Measurements from ENCODE around the gene MOV10L1.

The MOV10L1 gene

DNA sequence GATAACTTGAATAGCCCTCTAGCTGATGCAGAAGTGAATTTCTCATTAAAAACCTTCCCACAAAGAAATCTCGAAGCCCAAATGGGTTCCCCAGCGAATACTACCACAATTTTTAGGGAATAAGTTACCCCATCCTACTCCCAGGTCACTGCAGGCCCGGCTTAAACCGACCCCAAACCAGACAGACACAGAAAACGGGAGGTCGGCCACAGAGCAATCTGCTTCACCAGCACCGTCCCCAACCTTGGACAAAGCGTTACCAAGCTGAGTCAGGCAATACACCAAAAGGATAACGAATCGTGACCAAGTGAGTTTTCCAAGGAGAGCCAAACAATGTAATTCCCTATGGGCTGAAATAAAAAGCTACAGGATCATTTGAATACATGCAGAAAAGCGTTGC is 575 bp upstream of the MOV10L1 start:
- H3K27me3 ChIP-seq (ENCODE audit: control insufficient read depth in 1 of 2, insufficient read depth in 2 of 2, low read length in 2 of 2) = peaks cover 24 to 35% of the 10 kb centered on the region in 2 donors
- no peak overlapping the region for H3K27ac ChIP-seq (ENCODE audit: low read length)
- no peaks in the 10 kb centered on the region for H3K4me1 ChIP-seq (ENCODE audit: control insufficient read depth, insufficient read depth, low read length)
- H3K9me3 ChIP-seq (ENCODE audit: control insufficient read depth in 2 of 2, low read length in 2 of 2) = peaks cover 0 to 3% of the 10 kb centered on the region in 2 donors
- H3K9ac ChIP-seq (ENCODE audit: low read length in 2 of 2) = no peak overlapping the region
- H3K4me3 ChIP-seq (ENCODE audit: low read length in 2 of 2) = no peak overlapping the region
- H3K36me3 ChIP-seq (ENCODE audit: control insufficient read depth in 2 of 2, insufficient read depth in 2 of 2, low read length in 2 of 2) = no peaks in the 10 kb centered on the region

GRCh38 chr22:50090412-50090714 is 557 bp downstream of the MOV10L1 start:
- no peaks in the 10 kb centered on the region for H3K4me1 ChIP-seq (ENCODE audit: control insufficient read depth, insufficient read depth, low read length)
- no peak overlapping the region for H3K9ac ChIP-seq (ENCODE audit: low read length in 2 of 2)
- peaks cover 19 to 28% of the 10 kb centered on the region in 2 donors for H3K27me3 ChIP-seq (ENCODE audit: control insufficient read depth in 1 of 2, insufficient read depth in 2 of 2, low read length in 2 of 2)
- no peaks in the 10 kb centered on the region for H3K36me3 ChIP-seq (ENCODE audit: control insufficient read depth in 2 of 2, insufficient read depth in 2 of 2, low read length in 2 of 2)
- H3K27ac ChIP-seq (ENCODE audit: low read length) = no peak overlapping the region
- no peak overlapping the region for H3K4me3 ChIP-seq (ENCODE audit: low read length in 2 of 2)
- H3K9me3 ChIP-seq (ENCODE audit: control insufficient read depth in 2 of 2, low read length in 2 of 2) = peaks cover 0 to 3% of the 10 kb centered on the region in 2 donors

GRCh38 chr22:50091092-50091768 is 1.4 kb downstream of the MOV10L1 start:
- H3K9ac ChIP-seq (ENCODE audit: low read length in 2 of 2) = no peak overlapping the region
- H3K27ac ChIP-seq (ENCODE audit: low read length) = no peak overlapping the region
- no peaks in the 10 kb centered on the region for H3K4me1 ChIP-seq (ENCODE audit: control insufficient read depth, insufficient read depth, low read length)
- peaks cover 19 to 27% of the 10 kb centered on the region in 2 donors for H3K27me3 ChIP-seq (ENCODE audit: control insufficient read depth in 1 of 2, insufficient read depth in 2 of 2, low read length in 2 of 2)
- no peak overlapping the region for H3K4me3 ChIP-seq (ENCODE audit: low read length in 2 of 2)
- H3K9me3 ChIP-seq (ENCODE audit: control insufficient read depth in 2 of 2, low read length in 2 of 2) = peaks cover 0 to 3% of the 10 kb centered on the region in 2 donors
- no peaks in the 10 kb centered on the region for H3K36me3 ChIP-seq (ENCODE audit: control insufficient read depth in 2 of 2, insufficient read depth in 2 of 2, low read length in 2 of 2)

- Histone ChIP-seq H3K4me3 (ENCODE audit: low read length in 2 of 2) (no peak overlapping the region), H3K27me3 (ENCODE audit: control insufficient read depth in 1 of 2, insufficient read depth in 2 of 2, low read length in 2 of 2) (peaks cover 18 to 19% of the 10 kb centered on the region in 2 donors), H3K9ac (ENCODE audit: low read length in 2 of 2) (no peak overlapping the region), H3K27ac (ENCODE audit: low read length) (no peak overlapping the region), H3K9me3 (ENCODE audit: control insufficient read depth in 2 of 2, low read length in 2 of 2) (peaks cover 0 to 3% of the 10 kb centered on the region in 2 donors), H3K36me3 (ENCODE audit: control insufficient read depth in 2 of 2, insufficient read depth in 2 of 2, low read length in 2 of 2) (no peaks in the 10 kb centered on the region), H3K4me1 (ENCODE audit: control insufficient read depth, insufficient read depth, low read length) (no peaks in the 10 kb centered on the region)
Measured at GRCh38 chr22:50092342-50092741, 2.5 kb downstream of the MOV10L1 start.

GRCh38 chr22:50098052-50098451 is 8.2 kb downstream of the MOV10L1 start:
- H3K9me3 ChIP-seq (ENCODE audit: control insufficient read depth in 2 of 2, low read length in 2 of 2) = no peaks in the 10 kb centered on the region
- no peak overlapping the region for H3K9ac ChIP-seq (ENCODE audit: low read length in 2 of 2)
- peaks cover 0 to 5% of the 10 kb centered on the region in 2 donors for H3K27me3 ChIP-seq (ENCODE audit: control insufficient read depth in 1 of 2, insufficient read depth in 2 of 2, low read length in 2 of 2)
- H3K36me3 ChIP-seq (ENCODE audit: control insufficient read depth in 2 of 2, insufficient read depth in 2 of 2, low read length in 2 of 2) = no peaks in the 10 kb centered on the region
- no peak overlapping the region for H3K27ac ChIP-seq (ENCODE audit: low read length)
- no peak overlapping the region for H3K4me3 ChIP-seq (ENCODE audit: low read length in 2 of 2)
- H3K4me1 ChIP-seq (ENCODE audit: control insufficient read depth, insufficient read depth, low read length) = no peaks in the 10 kb centered on the region

DNA sequence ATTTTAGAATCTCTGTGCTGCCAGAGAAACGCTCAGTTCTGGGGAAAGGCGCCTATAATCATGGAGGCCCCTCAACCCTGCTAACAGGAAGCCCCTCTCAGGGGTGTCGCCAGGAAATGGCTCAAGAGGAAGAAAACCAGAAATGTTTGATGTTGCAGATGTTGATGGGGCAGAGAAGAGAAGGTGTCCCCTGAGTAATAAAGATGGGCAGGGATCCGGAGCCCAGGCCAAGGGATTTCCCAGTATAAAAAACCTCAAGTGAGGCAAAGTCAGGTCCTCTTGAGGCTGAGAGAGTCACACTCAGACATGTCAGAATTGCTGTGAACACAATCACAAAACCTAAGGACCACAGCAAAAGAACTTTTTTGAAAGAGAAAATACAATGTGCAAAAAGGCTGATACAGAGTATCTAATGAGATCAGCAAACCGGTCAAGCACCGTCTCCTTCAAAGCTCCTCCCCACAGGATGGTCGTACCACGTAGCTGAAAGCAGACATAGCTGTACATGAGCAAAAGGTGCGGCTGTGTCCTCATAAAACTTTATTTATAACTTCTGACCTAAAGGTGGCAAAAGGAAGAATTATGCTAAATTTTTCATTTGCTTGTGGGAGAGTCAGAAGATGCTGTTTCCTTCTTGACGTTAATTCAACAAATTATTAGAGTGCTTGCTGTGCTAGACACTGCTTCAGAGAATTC is 12.2 kb downstream of the MOV10L1 start:
- Histone ChIP-seq H3K36me3 (ENCODE audit: control insufficient read depth in 2 of 2, insufficient read depth in 2 of 2, low read length in 2 of 2) (no peaks in the 10 kb centered on the region), H3K9me3 (ENCODE audit: control insufficient read depth in 2 of 2, low read length in 2 of 2) (no peaks in the 10 kb centered on the region), H3K4me3 (ENCODE audit: low read length in 2 of 2) (no peak overlapping the region), H3K27me3 (ENCODE audit: control insufficient read depth in 1 of 2, insufficient read depth in 2 of 2, low read length in 2 of 2) (peaks cover 0 to 3% of the 10 kb centered on the region in 2 donors), H3K9ac (ENCODE audit: low read length in 2 of 2) (no peak overlapping the region), H3K27ac (ENCODE audit: low read length) (no peak overlapping the region), H3K4me1 (ENCODE audit: control insufficient read depth, insufficient read depth, low read length) (no peaks in the 10 kb centered on the region)

GRCh38 chr22:50102946-50103345 is 13.1 kb downstream of the MOV10L1 start:
- Histone ChIP-seq H3K9me3 (ENCODE audit: control insufficient read depth in 2 of 2, low read length in 2 of 2) (no peaks in the 10 kb centered on the region), H3K4me3 (ENCODE audit: low read length in 2 of 2) (no peak overlapping the region), H3K36me3 (ENCODE audit: control insufficient read depth in 2 of 2, insufficient read depth in 2 of 2, low read length in 2 of 2) (no peaks in the 10 kb centered on the region), H3K4me1 (ENCODE audit: control insufficient read depth, insufficient read depth, low read length) (no peaks in the 10 kb centered on the region), H3K27me3 (ENCODE audit: control insufficient read depth in 1 of 2, insufficient read depth in 2 of 2, low read length in 2 of 2) (peaks cover 2 to 3% of the 10 kb centered on the region in 2 donors), H3K9ac (ENCODE audit: low read length in 2 of 2) (no peak overlapping the region), H3K27ac (ENCODE audit: low read length) (no peak overlapping the region)

GRCh38 chr22:50104141-50104544 is 14.3 kb downstream of the MOV10L1 start:
- no peak overlapping the region for H3K9ac ChIP-seq (ENCODE audit: low read length in 2 of 2)

DNA sequence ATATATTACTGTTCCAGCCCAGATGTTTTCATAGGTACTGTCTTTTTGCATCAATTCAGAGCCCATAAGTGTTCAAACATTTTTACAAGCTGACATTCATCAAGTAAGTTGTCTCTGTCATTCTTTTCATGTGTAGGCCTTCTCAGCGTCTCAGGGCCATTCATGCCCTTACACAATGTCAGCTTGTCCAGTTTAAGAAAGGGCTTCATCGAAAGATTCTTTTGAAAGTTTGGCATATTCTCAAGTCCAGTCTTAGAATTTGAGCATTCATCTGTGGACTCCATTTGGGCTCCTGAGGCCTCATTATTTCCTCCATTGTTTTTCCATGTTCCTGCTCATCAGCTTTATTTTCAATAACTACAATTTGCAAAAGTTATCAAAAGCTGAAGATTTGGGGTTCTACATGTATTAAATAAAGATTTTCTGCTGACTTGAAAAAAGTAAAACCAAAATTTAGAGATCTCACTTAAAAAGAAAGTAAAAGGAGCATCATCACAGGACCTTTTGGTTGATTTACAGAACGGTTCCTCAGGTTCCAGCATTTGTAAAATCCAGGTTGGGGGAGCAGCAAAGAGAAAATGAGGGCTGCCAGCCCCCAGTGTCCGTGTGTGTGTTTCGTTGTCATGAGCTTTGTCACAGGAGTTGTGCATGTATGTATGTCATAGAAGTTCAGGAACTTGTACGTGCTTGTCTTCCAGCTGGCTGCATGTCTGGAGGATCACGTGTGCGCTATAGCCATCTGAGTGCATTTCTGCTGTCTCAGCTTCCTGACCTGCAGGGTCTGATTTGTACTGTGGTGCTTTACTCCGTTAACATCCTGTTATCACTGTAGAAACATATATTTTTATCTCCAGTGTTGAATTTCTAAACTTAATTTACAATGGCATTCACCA is 15.6 kb downstream of the MOV10L1 start:
- H3K27me3 ChIP-seq (ENCODE audit: control insufficient read depth in 1 of 2, insufficient read depth in 2 of 2, low read length in 2 of 2) = peaks cover 2 to 3% of the 10 kb centered on the region in 2 donors
- H3K27ac ChIP-seq (ENCODE audit: low read length) = no peak overlapping the region
- no peaks in the 10 kb centered on the region for H3K36me3 ChIP-seq (ENCODE audit: control insufficient read depth in 2 of 2, insufficient read depth in 2 of 2, low read length in 2 of 2)
- no peak overlapping the region for H3K4me3 ChIP-seq (ENCODE audit: low read length in 2 of 2)
- no peaks in the 10 kb centered on the region for H3K9me3 ChIP-seq (ENCODE audit: control insufficient read depth in 2 of 2, low read length in 2 of 2)
- no peak overlapping the region for H3K9ac ChIP-seq (ENCODE audit: low read length in 2 of 2)
- H3K4me1 ChIP-seq (ENCODE audit: control insufficient read depth, insufficient read depth, low read length) = no peaks in the 10 kb centered on the region

More at GRCh38 chr22:50104141-50104544, 14.3 kb downstream of the MOV10L1 start:
- no peak overlapping the region for H3K27ac ChIP-seq (ENCODE audit: low read length)
- no peak overlapping the region for H3K4me3 ChIP-seq (ENCODE audit: low read length in 2 of 2)
- no peaks in the 10 kb centered on the region for H3K36me3 ChIP-seq (ENCODE audit: control insufficient read depth in 2 of 2, insufficient read depth in 2 of 2, low read length in 2 of 2)
- H3K27me3 ChIP-seq (ENCODE audit: control insufficient read depth in 1 of 2, insufficient read depth in 2 of 2, low read length in 2 of 2) = peaks cover 2 to 3% of the 10 kb centered on the region in 2 donors
- no peaks in the 10 kb centered on the region for H3K4me1 ChIP-seq (ENCODE audit: control insufficient read depth, insufficient read depth, low read length)
- no peaks in the 10 kb centered on the region for H3K9me3 ChIP-seq (ENCODE audit: control insufficient read depth in 2 of 2, low read length in 2 of 2)

DNA sequence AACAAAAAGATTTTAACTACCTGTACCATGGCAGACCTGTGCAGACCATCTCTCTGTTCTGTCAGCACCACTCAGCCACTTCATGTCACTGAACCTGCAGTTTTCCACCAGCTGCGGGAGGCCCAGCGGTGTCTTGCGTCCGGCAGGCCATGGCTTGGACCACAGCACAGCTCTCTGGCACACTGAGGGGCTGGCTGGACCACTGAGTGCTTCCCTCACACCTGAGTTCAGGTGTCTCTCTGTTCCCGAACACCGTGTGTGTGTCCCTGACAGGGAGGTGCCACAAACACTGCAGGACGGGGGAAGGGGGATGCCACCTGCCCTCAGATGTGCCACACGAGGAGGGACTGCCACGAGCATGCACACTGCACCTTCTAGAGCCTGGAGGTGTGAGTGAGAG is 17.7 kb downstream of the MOV10L1 start:
- Histone ChIP-seq H3K4me3 (ENCODE audit: low read length in 2 of 2) (no peak overlapping the region), H3K9ac (ENCODE audit: low read length in 2 of 2) (no peak overlapping the region), H3K36me3 (ENCODE audit: control insufficient read depth in 2 of 2, insufficient read depth in 2 of 2, low read length in 2 of 2) (no peaks in the 10 kb centered on the region), H3K4me1 (ENCODE audit: control insufficient read depth, insufficient read depth, low read length) (no peaks in the 10 kb centered on the region), H3K27me3 (ENCODE audit: control insufficient read depth in 1 of 2, insufficient read depth in 2 of 2, low read length in 2 of 2) (peaks cover 2 to 3% of the 10 kb centered on the region in 2 donors), H3K9me3 (ENCODE audit: control insufficient read depth in 2 of 2, low read length in 2 of 2) (no peaks in the 10 kb centered on the region), H3K27ac (ENCODE audit: low read length) (no peak overlapping the region)

All from stomach smooth muscle (tissue), 2 donors.